Endothelial cell (in vitro differentiated cells): Measurements from ENCODE around the gene OR2AJ1. TPM values are rescaled to one million over a fixed set of nuclear protein-coding genes. Genes with fewer than 3 reads are reported as not detected.
"Not testable (repeated sequence)": the region's sequence is repeated elsewhere in the genome, so short reads cannot be mapped to it uniquely, and the experiment has no call there.

Experiments
- DNase-seq: peaks from one replicate; pipeline ENCODE4 v3.0.0; 2021; ENCODE audit warnings: low spot score
- H3K27ac Mint-ChIP-seq: one replicate; pipeline ENCODE4 v1.8.0; 2021; ENCODE audit warnings: mixed read lengths, inconsistent platforms; ENCODE audit not compliant: unreplicated experiment
- H3K27me3 Mint-ChIP-seq: one replicate; pipeline ENCODE4 v1.8.0; 2021; ENCODE audit warnings: mild to moderate bottlenecking, moderate library complexity, mixed read lengths, inconsistent platforms; ENCODE audit not compliant: unreplicated experiment
- H3K36me3 Mint-ChIP-seq: one replicate; pipeline ENCODE4 v1.8.0; 2021; ENCODE audit warnings: mild to moderate bottlenecking, low read depth, mixed read lengths, inconsistent platforms; ENCODE audit not compliant: unreplicated experiment
- H3K4me1 Mint-ChIP-seq: one replicate; pipeline ENCODE4 v1.8.0; 2021; ENCODE audit warnings: mild to moderate bottlenecking, mixed read lengths, inconsistent platforms; ENCODE audit not compliant: unreplicated experiment
- H3K4me3 Mint-ChIP-seq: one replicate; pipeline ENCODE4 v1.8.0; 2021; ENCODE audit warnings: mild to moderate bottlenecking, mixed read lengths, inconsistent platforms; ENCODE audit not compliant: unreplicated experiment
- H3K9me3 Mint-ChIP-seq: one replicate; pipeline ENCODE4 v1.8.0; 2021; ENCODE audit warnings: mixed read lengths, inconsistent platforms; ENCODE audit not compliant: unreplicated experiment
- total RNA-seq: library from RNA; stranded (reverse); fragmentation: NEBNext Ultra II Directional; extraction: Animal tissue kit (Norgen Biotek cat#: 25700); gene quantifications from one replicate; pipeline ENCODE4 v1.2.1, GENCODE V29; 2021; ENCODE audit not compliant: unreplicated experiment
- TF ChIP-seq, protein P1 (sequence below): fragments of 200-600 bp; sonication (generic); IDR thresholded peaks from one replicate; pipeline ENCODE4 v1.5.0; 2021; ENCODE audit warnings: antibody characterized with exemption; ENCODE audit not compliant: unreplicated experiment

The OR2AJ1 gene
- total RNA-seq, 1 donor from 2014 or later, result not detected

DNA sequence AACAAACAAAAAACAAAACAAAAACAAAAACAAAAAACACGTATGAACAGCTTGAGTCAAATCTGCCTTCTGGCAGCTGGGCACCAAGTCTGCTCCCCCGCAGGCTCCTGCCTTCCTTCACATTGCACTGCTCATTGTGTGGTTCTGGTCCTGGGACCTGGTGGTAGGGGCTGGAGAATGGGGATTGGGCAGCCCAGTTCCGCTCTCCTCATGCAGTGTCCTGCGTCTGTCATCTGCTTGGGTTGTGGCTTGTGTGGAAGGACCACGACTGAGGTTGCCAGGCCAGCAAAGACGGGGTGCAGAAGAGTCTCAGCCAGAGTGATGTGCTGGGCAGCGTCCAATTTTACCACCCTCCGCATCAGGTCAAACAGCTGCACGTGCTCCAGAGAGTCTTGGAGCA lies 11.1 kb downstream of the OR2AJ1 start:
- Mint-ChIP-seq H3K27ac (no peak overlapping the region), H3K9me3 (peaks cover 5% of the 10 kb centered on the region), H3K4me3 (peak overlapping the region; percentile 5), H3K27me3 (peaks cover 4% of the 10 kb centered on the region), H3K4me1 (no peaks in the 10 kb centered on the region), H3K36me3 (no peaks in the 10 kb centered on the region)
- DNase-seq, result no peak
- TF ChIP-seq, protein P1, sequence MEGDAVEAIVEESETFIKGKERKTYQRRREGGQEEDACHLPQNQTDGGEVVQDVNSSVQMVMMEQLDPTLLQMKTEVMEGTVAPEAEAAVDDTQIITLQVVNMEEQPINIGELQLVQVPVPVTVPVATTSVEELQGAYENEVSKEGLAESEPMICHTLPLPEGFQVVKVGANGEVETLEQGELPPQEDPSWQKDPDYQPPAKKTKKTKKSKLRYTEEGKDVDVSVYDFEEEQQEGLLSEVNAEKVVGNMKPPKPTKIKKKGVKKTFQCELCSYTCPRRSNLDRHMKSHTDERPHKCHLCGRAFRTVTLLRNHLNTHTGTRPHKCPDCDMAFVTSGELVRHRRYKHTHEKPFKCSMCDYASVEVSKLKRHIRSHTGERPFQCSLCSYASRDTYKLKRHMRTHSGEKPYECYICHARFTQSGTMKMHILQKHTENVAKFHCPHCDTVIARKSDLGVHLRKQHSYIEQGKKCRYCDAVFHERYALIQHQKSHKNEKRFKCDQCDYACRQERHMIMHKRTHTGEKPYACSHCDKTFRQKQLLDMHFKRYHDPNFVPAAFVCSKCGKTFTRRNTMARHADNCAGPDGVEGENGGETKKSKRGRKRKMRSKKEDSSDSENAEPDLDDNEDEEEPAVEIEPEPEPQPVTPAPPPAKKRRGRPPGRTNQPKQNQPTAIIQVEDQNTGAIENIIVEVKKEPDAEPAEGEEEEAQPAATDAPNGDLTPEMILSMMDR, result no peak

DNA sequence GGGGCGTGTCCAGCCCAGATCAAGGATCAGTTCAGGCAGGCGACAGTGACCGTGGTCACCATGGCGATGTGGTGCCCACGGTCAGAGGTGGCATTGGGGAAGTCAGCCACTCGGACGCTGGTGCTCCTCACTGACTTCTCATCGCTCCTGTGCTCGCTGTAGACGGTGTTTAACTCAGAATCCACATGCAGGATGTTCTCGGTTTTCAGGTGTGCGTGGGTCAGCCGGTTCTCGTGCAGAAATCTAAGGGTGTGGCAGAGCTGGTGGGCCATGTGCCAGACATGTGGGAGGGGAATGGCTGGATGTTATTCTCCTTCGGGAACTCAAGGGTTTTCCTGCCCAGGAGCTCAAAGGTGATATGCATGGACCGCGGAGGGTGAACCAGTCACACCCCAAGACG lies 11.7 kb downstream of the OR2AJ1 start:
- Mint-ChIP-seq H3K4me3 (no peak overlapping the region), H3K4me1 (no peaks in the 10 kb centered on the region), H3K27me3 (peaks cover 4% of the 10 kb centered on the region), H3K27ac (no peak overlapping the region), H3K36me3 (no peaks in the 10 kb centered on the region), H3K9me3 (peaks cover 5% of the 10 kb centered on the region)
- TF ChIP-seq, protein P1, result no peak
- no peak for DNase-seq

DNA sequence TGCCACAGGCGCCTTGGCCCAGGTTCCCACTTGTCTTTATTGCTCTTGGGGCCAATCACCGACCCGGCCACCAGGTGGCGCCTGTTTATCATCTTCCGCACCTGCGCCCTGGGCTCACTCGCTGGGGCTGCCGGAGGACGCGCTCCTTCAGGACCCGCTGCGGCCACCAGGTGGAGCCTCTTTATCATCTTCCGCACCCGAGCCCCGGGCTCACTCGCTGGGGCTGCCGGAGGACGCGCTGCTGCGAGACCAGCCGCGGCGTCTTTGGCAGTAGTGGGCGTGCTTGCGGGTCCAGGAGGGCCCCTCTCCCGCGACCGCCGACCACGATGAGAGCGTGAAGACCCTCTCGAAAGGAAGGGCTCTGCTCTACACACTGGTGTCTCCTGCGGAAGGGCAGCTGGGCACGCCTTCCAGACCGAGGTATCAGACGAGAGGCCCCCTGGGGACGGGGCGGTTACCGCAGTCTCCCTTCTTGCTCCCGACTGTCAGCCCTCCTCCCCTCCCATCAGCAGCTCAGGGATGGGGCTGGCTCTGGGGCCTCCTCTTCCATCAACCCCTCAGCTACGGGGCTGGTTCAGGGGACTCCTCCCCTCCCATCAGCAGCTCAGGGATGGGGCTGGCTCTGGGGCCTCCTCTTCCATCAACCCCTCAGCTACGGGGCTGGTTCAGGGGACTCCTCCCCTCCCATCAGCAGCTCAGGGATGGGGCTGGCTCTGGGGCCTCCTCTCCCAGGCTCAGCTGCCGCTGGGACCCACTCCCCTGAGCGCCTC lies 12.5 kb downstream of the OR2AJ1 start:
- not testable (repeated sequence) for H3K27ac Mint-ChIP-seq, H3K9me3 Mint-ChIP-seq, H3K36me3 Mint-ChIP-seq, H3K27me3 Mint-ChIP-seq, H3K4me1 Mint-ChIP-seq, H3K4me3 Mint-ChIP-seq
- TF ChIP-seq, protein P1, result peak; percentile 95
- DNase-seq, result peak; percentile 82

DNA sequence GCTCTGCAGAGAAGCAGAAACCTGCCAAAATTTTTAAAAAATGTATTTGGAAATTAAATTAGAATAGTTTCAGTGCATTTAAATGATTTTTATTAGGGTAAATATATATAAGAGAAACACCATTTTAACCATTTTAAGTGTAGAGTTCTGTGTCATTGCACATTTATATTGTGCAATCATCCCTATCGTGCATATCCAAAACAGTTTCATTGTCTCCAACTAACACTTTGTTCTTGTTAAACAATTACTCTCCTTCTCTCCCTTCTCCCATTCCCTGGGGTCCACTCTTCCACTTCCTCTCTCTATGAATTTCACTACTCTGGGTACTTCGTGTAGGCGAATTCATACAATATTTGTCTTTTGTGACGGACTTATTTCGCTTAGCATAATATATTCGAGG lies 17.9 kb downstream of the OR2AJ1 start:
- peaks cover 1% of the 10 kb centered on the region for H3K9me3 Mint-ChIP-seq
- no peak for DNase-seq
- H3K36me3 Mint-ChIP-seq, result no peaks in the 10 kb centered on the region
- no peak overlapping the region for H3K27ac Mint-ChIP-seq
- no peak overlapping the region for H3K4me3 Mint-ChIP-seq
- TF ChIP-seq, protein P1, result no peak
- no peaks in the 10 kb centered on the region for H3K4me1 Mint-ChIP-seq
- H3K27me3 Mint-ChIP-seq, result no peaks in the 10 kb centered on the region

DNA sequence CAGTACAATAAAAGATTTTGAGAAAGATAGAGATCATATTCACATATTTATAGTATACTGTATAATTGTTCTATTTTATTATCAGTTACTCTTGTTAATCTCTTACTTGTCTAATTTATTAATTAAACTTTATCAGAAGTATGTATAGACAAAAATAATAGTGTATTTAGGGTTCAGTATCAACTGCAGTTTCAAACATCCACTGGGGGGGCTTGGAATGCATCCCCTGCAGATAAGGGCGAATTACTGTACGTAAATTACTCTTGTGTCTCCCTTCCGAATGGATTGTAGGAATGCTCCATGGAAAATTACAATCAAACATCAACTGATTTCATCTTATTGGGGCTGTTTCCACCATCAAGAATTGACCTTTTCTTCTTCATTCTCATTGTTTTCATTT lies 23.9 kb downstream of the OR2AJ1 start, which contains the start of gene OR2L8:
Gene OR2L8 (plus strand): TSS at position 301 of the 400 bp plus-strand sequence. CDS start 0 bp downstream, at position 301.
- TF ChIP-seq, protein P1, result no peak
- Mint-ChIP-seq H3K36me3 (no peaks in the 10 kb centered on the region), H3K4me3 (no peak within 1 kb of the TSS), H3K27me3 (no peaks in the 10 kb centered on the region), H3K27ac (no peak within 1 kb of the TSS), H3K4me1 (no peaks in the 10 kb centered on the region), H3K9me3 (peaks cover 15% of the 10 kb centered on the region)
- DNase-seq, result no peak
